GM10248 (cell line): ENCODE measurements around the gene AGPAT1.

ENCODE experiments used
- CTCF ChIA-PET: fragments of 300-600 bp; sonication (Branson Sonifier 250); formaldehyde crosslinking; extraction: SDS; loops from one replicate; lab custom pipeline; 2021; ENCODE audit warnings: antibody characterized with exemption; lab: Yijun Ruan, JAX
- POLR2A ChIA-PET: fragments of 350-650 bp; sonication (Branson Sonifier 250); formaldehyde crosslinking; extraction: SDS; loops from one replicate; lab custom pipeline; 2020; ENCODE audit warnings: antibody characterized with exemption; lab: Yijun Ruan, JAX
- DNase-seq: peaks from one replicate; pipeline ENCODE4 v3.0.0; 2012; ENCODE audit errors: extremely low spot score
- TF ChIP-seq, protein P1 (sequence below): IDR thresholded peaks from 2 replicates; pipeline ENCODE4 v1.5.1; 2012; ENCODE audit warnings: mild to moderate bottlenecking, low read depth; ENCODE audit errors: extremely low read depth, missing control alignments, control extremely low read depth

The AGPAT1 gene

DNA sequence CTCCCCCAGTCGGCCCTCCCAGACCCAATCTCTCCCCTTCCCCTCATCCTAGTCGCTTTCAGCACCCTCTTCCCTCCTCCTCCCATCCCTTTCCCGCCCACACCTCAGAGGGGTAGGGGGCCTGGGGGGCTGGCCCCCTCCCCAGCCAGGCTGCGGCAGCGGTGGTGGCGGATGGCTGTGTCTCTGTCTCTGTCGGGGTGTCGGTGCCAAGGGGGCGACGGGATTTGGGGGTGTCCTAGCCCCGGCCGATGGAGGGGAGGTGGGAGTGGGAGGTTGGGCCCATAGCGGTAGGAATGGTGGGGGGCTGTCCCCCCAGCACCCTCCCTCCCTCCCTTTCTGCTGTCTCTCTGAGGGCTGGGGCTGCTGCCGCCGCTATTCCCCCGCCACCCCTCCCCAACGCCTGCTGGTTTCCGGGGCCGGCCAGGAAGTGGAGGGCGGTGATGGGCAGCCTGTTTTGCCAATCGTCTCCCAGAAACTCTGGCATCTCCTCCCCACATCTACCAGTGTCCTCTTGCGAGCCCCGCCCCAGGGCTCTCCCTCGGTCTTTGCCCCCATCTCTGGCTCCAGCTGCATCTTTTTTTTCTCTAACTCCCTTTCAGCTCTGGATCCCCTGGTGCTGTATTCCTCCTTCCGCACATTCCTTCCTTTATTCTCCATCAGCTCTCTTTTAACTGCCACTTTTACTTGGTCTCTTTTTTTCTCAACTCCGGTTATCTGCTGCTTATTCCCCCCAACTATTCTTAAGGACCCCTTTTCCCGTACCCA lies at the start of gene AGPAT1:
AGPAT1 (minus strand) TSS at position 374 of the 765 bp plus-strand sequence. CDS start 4,588 bp downstream, outside the sequence.
- CTCF ChIA-PET, result interaction anchor here (1.0 to 1.4 kb wide), 2 partner anchors 16 to 20 kb away, joined by 3 to 4 read pairs; partner anchors contain the start of gene GPSM3

DNA sequence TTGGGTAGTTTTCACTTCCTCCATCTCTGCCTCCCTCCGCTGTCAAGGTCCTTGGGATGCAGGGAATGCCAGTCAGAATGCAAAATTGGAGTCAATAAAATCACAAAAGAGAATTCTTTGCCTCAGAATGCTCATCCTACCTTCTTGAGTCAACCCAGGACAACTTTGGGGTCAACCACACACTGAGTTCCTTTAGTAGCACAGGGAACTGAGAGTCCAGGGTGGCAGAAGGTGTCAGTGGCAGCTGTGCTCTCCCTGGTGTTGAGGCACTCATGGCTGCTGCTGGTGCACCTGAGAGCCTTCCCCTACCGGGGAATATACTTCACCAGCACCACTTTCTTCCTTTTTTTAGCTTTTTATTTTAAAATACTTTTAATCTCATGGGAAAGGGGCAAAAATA lies 48.8 kb upstream of the AGPAT1 start:
- ChIA-PET CTCF (interaction anchor here (1.4 kb wide), 1 partner anchor 21 kb away, joined by 3 read pairs; no protein-coding TSS in a partner anchor), POLR2A (no interaction called here)
- TF ChIP-seq, protein P1, sequence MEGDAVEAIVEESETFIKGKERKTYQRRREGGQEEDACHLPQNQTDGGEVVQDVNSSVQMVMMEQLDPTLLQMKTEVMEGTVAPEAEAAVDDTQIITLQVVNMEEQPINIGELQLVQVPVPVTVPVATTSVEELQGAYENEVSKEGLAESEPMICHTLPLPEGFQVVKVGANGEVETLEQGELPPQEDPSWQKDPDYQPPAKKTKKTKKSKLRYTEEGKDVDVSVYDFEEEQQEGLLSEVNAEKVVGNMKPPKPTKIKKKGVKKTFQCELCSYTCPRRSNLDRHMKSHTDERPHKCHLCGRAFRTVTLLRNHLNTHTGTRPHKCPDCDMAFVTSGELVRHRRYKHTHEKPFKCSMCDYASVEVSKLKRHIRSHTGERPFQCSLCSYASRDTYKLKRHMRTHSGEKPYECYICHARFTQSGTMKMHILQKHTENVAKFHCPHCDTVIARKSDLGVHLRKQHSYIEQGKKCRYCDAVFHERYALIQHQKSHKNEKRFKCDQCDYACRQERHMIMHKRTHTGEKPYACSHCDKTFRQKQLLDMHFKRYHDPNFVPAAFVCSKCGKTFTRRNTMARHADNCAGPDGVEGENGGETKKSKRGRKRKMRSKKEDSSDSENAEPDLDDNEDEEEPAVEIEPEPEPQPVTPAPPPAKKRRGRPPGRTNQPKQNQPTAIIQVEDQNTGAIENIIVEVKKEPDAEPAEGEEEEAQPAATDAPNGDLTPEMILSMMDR, result no peak
- no peak for DNase-seq

More for the DNA sequence above, at the start of gene AGPAT1:
- POLR2A ChIA-PET, result interaction anchor here (0.6 to 1.7 kb wide), 2 partner anchors 17 to 22 kb away, joined by 3 to 5 read pairs; partner anchors contain the start of gene GPSM3
- peak; percentile 99 for DNase-seq
- TF ChIP-seq, protein P1, result no peak

GRCh38 chr6:32223258-32224235 lies 47.7 kb upstream of the AGPAT1 start, which contains the start of gene NOTCH4:
TSS of gene NOTCH4 (minus strand) at chr6:32224067. CDS start at chr6:32223928, 139 bp downstream.
- ChIA-PET CTCF (interaction anchor here (0.9 kb wide), 1 partner anchor 21 kb away, joined by 3 read pairs; no protein-coding TSS in a partner anchor), POLR2A (no interaction called here)
- TF ChIP-seq, protein P1, result no peak
- DNase-seq, result no peak

DNA sequence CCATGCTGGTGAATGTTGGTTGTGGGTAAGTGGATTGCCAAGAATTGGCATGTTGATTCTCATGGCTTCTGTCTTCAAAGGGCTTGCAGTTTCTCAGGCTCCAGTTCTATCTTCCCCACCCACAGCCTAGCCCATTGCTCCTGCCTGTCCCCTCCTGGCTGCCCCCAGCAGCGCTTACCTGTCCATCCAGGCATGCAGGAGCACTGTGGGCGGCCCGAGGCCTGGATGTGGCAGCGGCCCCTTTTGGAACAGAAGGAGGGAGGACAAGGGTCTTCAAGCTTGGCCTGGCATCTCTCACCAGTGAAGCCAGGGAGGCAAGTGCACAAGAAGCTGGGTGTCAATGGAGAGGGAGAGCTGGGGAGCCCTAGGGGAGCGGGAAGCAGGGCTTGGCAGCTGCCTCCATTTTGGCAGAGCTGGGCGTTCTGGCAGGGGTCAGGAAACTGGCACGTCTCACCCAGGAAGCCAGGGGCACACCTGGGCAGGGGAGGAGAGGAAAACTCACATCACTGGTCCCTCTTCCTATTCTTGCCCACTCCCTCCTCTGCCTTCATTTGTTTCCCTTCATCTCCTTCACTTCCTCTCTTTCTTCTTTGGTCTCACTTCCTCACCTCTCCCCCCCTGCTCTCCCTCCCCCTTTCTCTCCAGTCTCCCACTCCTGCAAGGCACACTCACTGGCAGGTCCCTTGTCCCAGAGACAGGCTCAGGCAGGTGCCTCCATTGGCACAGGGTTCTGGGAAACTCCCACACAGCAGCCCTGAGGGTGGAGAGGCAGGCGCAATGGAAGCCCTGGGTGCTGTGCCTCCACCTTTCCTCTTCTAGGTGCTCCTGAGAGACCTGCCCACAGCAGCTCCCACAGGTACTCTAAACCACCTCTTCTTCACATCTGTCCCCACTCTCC lies 46.7 kb upstream of the AGPAT1 start:
- no peak for DNase-seq
- ChIA-PET POLR2A (no interaction called here), CTCF (interaction anchor here (0.7 to 0.9 kb wide), 2 partner anchors 22 to 191 kb away, joined by 3 to 4 read pairs; no protein-coding TSS in a partner anchor)
- TF ChIP-seq, protein P1, result no peak

GRCh38 chr6:32220021-32220420 lies 44.1 kb upstream of the AGPAT1 start:
- CTCF ChIA-PET, result no interaction called here
- TF ChIP-seq, protein P1, result no peak
- POLR2A ChIA-PET, result no interaction called here
- DNase-seq, result no peak
